OCI-LY7 (cell line): Measurements from ENCODE around the gene MFSD6. TPM values are rescaled to one million over a fixed set of nuclear protein-coding genes. Genes with fewer than 3 reads are reported as not detected.

Experiments
- BruUV-seq: library from RNA; stranded (reverse); fragments of 400-500 nt; replicated peaks from 2 replicates; lab custom pipeline; 2021; lab: Mats Ljungman, UMichigan
- CTCF ChIA-PET: fragments of 300-600 bp; sonication (Branson Sonifier 250); formaldehyde crosslinking; loops from one replicate; lab custom pipeline; 2022; ENCODE audit warnings: antibody characterized with exemption; ENCODE audit not compliant: unreplicated experiment; lab: Charles Lee
- POLR2A ChIA-PET: fragments of 300-600 bp; sonication (Branson Sonifier 250); formaldehyde crosslinking; loops from one replicate; lab custom pipeline; 2022; ENCODE audit warnings: antibody characterized with exemption; lab: Charles Lee
- DNase-seq: peaks from one replicate; pipeline ENCODE4 v3.0.0-alpha.2; 2015; ENCODE audit warnings: low spot score
- H2AFZ ChIP-seq: fragments of 200-600 bp; sonication (generic), shearing (Covaris generic); 2 replicates; pipeline ENCODE4 v1.6.1; 2014; ENCODE audit warnings: mild to moderate bottlenecking, antibody characterized with exemption, low read length, moderate library complexity
- H3K27ac ChIP-seq: fragments of 200-600 bp; sonication (generic); 2 replicates; pipeline ENCODE4 v1.5.1; 2014; ENCODE audit warnings: mixed run types, low read depth, mild to moderate bottlenecking, moderate library complexity, low read length, inconsistent platforms; ENCODE audit not compliant: poor library complexity, severe bottlenecking
- H3K36me3 ChIP-seq: fragments of 200-600 bp; sonication (generic); 2 replicates; pipeline ENCODE4 v1.6.1; 2014; ENCODE audit warnings: mild to moderate bottlenecking, antibody characterized with exemption, low read length, moderate library complexity, mixed read lengths; ENCODE audit not compliant: insufficient read depth
- H3K4me1 ChIP-seq: fragments of 200-600 bp; sonication (generic); 2 replicates; pipeline ENCODE4 v1.5.1; 2014; ENCODE audit warnings: mild to moderate bottlenecking, low read length; ENCODE audit not compliant: insufficient read depth, poor library complexity, severe bottlenecking
- H3K4me2 ChIP-seq: fragments of 200-600 bp; sonication (generic); 2 replicates; pipeline ENCODE4 v1.6.1; 2014; ENCODE audit warnings: mild to moderate bottlenecking, low read length
- H3K4me3 ChIP-seq: fragments of 200-600 bp; sonication (generic); 2 replicates; pipeline ENCODE4 v1.5.1; 2014; ENCODE audit warnings: mild to moderate bottlenecking, low read depth, low read length; ENCODE audit not compliant: poor library complexity, severe bottlenecking
- H3K79me2 ChIP-seq: fragments of 200-600 bp; sonication (generic); 2 replicates; pipeline ENCODE4 v1.6.1; 2016; ENCODE audit warnings: low read depth, mild to moderate bottlenecking, low read length, moderate library complexity, mixed read lengths; ENCODE audit not compliant: insufficient read depth
- H3K9me2 ChIP-seq: fragments of 200-600 bp; sonication (generic); 2 replicates; pipeline ENCODE4 v1.6.1; 2016; ENCODE audit warnings: mild to moderate bottlenecking, low read length, mixed read lengths; ENCODE audit not compliant: insufficient read depth
- H3K9me3 ChIP-seq: fragments of 200-600 bp; sonication (generic); 2 replicates; pipeline ENCODE4 v1.6.1; 2014; ENCODE audit warnings: mild to moderate bottlenecking, mixed run types, low read length, mixed read lengths
- H4K20me1 ChIP-seq: fragments of 200-600 bp; sonication (generic); 2 replicates; pipeline ENCODE4 v1.6.1; 2014; ENCODE audit warnings: mild to moderate bottlenecking, antibody characterized with exemption, low read length, moderate library complexity, mixed read lengths; ENCODE audit not compliant: insufficient read depth
- CTCF ChIP-seq: fragments of 200-600 bp; sonication (generic); conservative IDR thresholded peaks from 2 replicates; pipeline ENCODE4 v1.5.1; 2014; ENCODE audit warnings: mild to moderate bottlenecking, antibody characterized with exemption, low read length, moderate library complexity, mixed read lengths
- EZH2phosphoT487 ChIP-seq: fragments of 200-600 bp; sonication (generic); IDR thresholded peaks from 2 replicates; pipeline ENCODE4 v1.6.1; 2018; ENCODE audit warnings: low read depth, borderline replicate concordance, mild to moderate bottlenecking, mixed run types, antibody characterized with exemption, low read length, moderate library complexity, mixed read lengths
- intact Hi-C: fragments of 100-400 bp; cut with micrococcal nuclease; formaldehyde crosslinking; loops from one replicate; pipeline ENCODE4 v1.10.0; 2022; ENCODE audit not compliant: unreplicated experiment
- total RNA-seq, 2 experiments: library from RNA; depleted of rRNA in 1 of 2; stranded (reverse); fragments of >200 nt in 1 of 2; shearing (Covaris generic) in 1 of 2; gene quantifications; 2 replicates each; pipeline ENCODE4 v1.2.3, GENCODE V29; 2014 to 2022

The MFSD6 gene
- total RNA-seq, 2 experiments from 2014 or later: 8.3 to 19.5 TPM

- intact Hi-C loops: no loop called here
- CTCF ChIA-PET: no interaction called here
Measured at GRCh38 chr2:190452433-190452832, 44.3 kb downstream of the MFSD6 start.

GRCh38 chr2:190454795-190455194, 46.6 kb downstream of the MFSD6 start:
- Histone ChIP-seq H3K4me2 (no peak overlapping the region), H4K20me1 (no peaks in the 10 kb centered on the region), H3K4me3 (no peak overlapping the region), H3K36me3 (no peaks in the 10 kb centered on the region), H3K27ac (no peak overlapping the region), H3K79me2 (no peaks in the 10 kb centered on the region), H3K9me2 (no peaks in the 10 kb centered on the region), H2AFZ (no peak overlapping the region), H3K4me1 (no peaks in the 10 kb centered on the region), H3K9me3 (no peaks in the 10 kb centered on the region)
- CTCF ChIA-PET: no interaction called here
- TF ChIP-seq EZH2phosphoT487 (no peak), CTCF (no peak)
- intact Hi-C loops: no loop called here
- no TSS peak for BruUV-seq
- no peak for DNase-seq
- POLR2A ChIA-PET: interaction anchor here (0.6 kb wide), 1 partner anchor 9 kb away, joined by 3 read pairs; no protein-coding TSS in a partner anchor

More at GRCh38 chr2:190452433-190452832, 44.3 kb downstream of the MFSD6 start:
- Histone ChIP-seq H3K9me3 (no peaks in the 10 kb centered on the region), H3K27ac (no peak overlapping the region), H3K36me3 (no peaks in the 10 kb centered on the region), H3K4me2 (no peak overlapping the region), H3K4me3 (no peak overlapping the region), H3K79me2 (no peaks in the 10 kb centered on the region), H3K4me1 (no peaks in the 10 kb centered on the region), H3K9me2 (no peaks in the 10 kb centered on the region), H2AFZ (no peak overlapping the region), H4K20me1 (no peaks in the 10 kb centered on the region)
- DNase-seq: no peak
- TF ChIP-seq EZH2phosphoT487 (no peak), CTCF (no peak)
- BruUV-seq: no TSS peak
- POLR2A ChIA-PET: interaction anchor here (0.9 kb wide), 1 partner anchor 11 kb away, joined by 4 read pairs; no protein-coding TSS in a partner anchor

GRCh38 chr2:190455358-190456095, 47.4 kb downstream of the MFSD6 start:
- no peaks in the 10 kb centered on the region for H3K36me3 ChIP-seq
- no peak overlapping the region for H3K27ac ChIP-seq
- BruUV-seq: no TSS peak
- no peak overlapping the region for H3K4me2 ChIP-seq
- H4K20me1 ChIP-seq: no peaks in the 10 kb centered on the region
- no peaks in the 10 kb centered on the region for H3K79me2 ChIP-seq
- H3K4me3 ChIP-seq: no peak overlapping the region
- intact Hi-C loops: no loop called here
- no peak overlapping the region for H2AFZ ChIP-seq
- H3K4me1 ChIP-seq: no peaks in the 10 kb centered on the region
- H3K9me3 ChIP-seq: no peaks in the 10 kb centered on the region
- POLR2A ChIA-PET: interaction anchor here (0.6 kb wide), 1 partner anchor 8 kb away, joined by 3 read pairs; no protein-coding TSS in a partner anchor
- TF ChIP-seq CTCF (no peak), EZH2phosphoT487 (no peak)
- no peak for DNase-seq
- no peaks in the 10 kb centered on the region for H3K9me2 ChIP-seq
- CTCF ChIA-PET: no interaction called here
